HG03354 (cell line): ENCODE measurements around the gene MARCHF5.
"Not testable (repeated sequence)": the region's sequence is repeated elsewhere in the genome, so short reads cannot be mapped to it uniquely, and the experiment has no call there.

Source experiments
- ATAC-seq: cut with Tn5 transposase; IDR thresholded peaks from one replicate; pipeline ENCODE4 v1.9.1; 2021; ENCODE audit warnings: mild to moderate bottlenecking; ENCODE audit not compliant: unreplicated experiment, poor library complexity, severe bottlenecking

The MARCHF5 gene

DNA sequence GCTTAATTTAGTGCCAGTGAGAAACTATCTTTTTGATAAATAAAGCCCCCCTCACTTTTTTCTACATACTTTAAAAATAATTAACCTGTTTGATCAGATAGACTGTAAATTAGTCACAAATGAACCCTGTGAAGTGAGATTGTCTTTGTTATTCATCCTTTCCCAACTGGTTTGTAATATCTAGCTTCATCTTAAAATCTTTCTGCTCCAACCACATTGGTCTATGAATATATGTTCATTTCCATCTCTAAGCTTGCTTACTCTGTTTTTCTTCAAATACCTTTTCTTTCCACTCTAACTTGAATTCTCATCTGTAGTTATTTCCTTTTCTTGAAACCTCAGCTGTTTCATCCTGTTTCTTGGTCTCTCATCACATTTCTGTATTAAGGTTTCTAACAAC lies 12.1 kb downstream of the MARCHF5 start:
- ATAC-seq = no peak

DNA sequence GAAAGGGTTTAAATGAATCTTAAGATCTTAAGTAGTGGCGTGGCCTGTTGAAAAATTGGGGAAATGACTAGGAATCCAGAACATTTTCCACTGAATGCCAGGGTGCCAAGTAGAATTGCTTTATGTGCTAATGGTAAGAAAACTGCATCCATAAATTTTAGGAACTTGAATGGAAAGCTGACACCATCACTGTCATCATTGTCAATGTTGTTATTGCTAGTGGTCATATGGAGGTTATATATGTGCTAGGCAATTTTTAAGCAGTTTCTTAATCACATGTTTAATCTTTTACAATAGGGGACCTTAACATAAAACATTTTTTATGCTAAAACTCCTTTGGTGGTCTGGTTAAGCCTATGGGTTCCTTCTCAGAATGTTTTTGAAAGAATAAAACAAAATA lies 13.1 kb downstream of the MARCHF5 start:
- ATAC-seq = no peak

DNA sequence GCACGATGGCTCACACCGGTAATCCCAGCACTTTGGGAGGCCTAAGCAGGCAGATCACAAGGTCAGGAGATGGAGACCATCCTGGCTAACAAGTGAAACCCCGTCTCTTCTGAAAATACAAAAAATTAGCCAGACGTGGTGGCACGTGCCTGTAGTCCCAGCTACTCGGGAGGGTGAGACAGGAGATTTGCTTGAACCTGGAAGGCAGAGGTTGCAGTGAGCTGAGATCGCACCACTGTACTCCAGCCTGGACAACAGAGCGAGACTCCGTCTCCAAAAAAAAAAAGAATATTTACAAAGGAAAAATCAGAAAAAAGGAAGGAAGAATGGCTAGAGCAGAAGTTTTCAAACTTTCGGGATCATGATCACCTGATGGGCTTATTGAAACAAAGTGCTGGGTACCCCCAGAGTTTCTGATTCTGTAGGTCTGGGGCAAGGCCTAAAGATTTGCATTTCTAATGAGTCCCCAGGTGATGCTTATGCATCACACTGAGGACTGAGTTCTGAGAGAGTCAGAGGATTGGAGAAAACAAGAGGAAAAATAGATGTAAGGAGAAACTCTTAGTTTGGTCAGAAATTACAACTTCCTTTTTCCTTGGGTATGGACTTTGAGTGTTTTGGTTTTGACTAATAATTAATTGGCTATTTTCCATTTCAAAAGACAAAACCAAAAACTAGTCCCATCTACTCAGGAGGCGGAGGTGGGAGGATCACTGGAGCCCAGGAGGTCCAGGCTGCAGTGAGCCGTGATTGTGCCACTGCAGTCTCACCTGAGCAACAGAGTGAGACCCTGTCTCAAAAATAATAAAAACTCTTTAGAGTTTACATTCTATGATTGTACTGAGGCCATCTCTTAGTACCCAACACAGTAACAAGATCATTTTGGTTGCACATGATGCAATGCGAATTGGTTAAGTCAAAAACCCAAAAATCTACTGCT lies 14.4 kb downstream of the MARCHF5 start:
- ATAC-seq = no peak

DNA sequence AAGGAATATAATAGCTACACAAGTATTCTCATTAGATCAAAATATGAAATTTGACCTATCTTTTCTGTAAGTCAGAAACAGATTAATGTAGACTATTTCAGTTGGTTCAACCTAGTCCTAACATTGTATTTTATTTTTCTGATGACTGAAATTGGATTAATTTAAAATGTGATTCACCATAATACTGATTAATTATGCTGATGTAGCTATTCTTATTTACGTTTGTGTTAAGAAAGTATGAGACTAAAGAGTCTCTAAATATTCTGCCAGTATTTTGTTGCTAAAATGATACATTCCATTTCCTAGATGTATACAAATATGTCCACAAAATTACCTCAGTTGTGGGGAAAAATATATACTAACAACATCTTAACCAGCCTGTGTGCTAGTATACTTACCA lies 18.3 kb downstream of the MARCHF5 start:
- ATAC-seq = no peak

DNA sequence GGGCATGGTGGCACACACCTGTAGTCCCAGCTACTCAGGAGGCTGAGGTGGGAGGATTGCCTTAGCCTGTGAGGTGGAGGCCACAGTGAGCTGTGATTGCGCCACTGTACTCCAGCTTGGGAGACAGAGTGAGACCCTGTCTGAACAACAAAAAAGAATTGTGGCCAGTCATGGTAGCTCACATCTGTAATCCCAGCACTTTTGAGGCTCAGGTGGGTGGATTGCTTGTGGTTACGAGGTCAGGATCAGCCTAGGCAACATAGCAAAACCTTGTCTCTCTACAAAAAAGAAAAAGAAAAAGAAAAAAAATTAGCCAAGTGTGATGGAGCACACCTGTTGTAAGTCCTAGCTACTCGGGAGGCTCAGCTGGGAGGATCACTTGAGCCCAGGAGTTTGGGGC lies 22.8 kb downstream of the MARCHF5 start:
- no peak for ATAC-seq

DNA sequence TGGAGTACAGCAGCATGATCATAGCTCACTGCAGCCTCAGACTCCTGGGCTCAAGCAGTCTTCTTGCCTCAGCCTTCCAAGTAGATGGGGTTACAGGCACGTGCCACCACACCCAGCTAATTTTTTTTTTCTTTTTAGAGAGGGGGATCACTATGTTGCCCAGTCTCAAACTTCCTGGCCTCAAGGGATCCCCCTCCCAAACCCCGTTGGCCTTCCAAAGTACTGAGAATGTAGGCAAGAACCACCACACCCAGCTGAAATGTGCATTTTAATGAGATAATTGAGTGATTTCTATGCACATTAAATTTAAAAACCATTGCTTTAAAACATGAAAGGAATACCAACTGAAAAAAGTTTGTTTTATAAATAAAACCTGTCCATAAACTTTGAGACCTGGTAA lies 25.6 kb downstream of the MARCHF5 start:
- ATAC-seq = no peak

DNA sequence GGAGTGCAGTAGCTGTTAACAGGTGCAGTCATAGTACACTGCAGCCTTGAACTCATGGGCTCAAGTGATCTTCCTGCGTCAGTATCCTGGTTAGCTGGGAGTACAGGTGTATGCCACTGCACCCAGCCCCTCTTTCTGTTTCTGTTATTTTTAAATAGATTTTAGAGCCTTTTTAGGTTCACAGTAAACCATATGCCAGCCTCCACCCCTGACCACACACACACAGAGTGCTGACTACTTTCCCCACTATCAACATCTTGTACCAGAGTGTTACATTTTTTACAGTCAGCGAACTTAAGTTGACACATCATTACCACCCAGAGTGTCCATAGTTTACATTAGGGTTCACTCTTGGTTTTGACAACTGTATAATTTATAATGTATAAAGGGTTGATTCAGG lies 32.1 kb downstream of the MARCHF5 start:
- no peak for ATAC-seq

DNA sequence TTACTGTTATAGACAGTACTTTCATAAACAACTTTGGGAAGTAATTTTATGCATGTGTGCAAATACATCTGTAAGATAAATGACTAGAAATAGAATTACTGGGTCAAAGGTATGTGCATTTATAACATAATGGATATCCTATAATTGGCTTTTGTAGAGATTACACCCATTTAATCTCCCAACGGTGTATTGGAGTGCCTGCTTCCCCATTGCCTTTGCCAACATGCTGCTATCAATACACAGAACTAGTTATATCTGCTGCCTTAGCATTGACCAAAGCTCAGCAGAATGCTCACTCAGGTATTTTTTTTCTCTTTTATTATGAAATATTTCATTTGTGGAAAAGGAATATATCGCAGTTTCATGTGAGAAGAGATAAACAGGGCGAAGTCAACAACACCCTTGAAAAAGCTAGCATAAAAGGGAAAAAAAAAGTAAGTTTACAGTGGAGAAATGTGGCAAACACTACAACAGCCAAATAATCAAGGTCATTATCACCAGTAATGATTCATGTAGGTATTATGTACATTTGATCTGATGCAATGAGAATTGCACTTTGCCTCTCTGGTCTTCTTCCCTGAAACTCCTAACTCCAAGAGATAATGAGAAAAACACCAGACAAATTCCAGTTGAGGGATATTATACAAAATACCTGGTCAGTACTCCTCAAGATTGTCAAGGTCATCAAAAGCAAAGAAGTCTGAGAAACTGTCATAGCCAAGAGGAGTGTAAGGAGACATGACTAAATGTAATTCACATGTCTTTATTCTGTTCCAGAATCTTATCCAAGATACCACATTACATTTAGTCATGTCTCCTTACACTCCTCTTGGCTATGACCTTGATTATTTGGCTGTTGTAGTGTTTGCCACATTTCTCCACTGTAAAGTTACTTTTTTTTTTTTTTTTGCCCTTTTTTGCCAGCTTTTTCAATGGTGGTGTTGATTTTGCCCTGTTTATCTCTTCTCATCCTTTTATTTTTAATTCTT lies 36.8 kb downstream of the MARCHF5 start:
- ATAC-seq = no peak

DNA sequence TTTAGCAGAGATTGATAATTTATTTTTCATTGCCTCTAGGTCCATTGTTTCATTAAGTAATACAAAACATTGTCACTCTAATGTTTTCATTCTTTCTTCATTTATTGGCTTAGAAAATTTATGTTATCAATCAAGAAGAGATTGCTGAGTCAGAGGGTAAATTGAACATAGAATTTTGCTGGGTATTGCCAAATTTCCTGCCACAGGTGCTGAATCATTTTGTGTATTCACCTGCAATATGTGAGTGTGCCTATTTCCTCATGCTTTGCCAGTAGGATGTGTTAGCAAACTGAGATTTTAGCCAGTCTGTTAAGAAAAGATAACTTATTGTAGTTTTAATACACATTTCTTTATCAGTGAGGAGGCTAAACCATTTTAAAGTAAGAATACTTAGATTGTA lies 38.0 kb downstream of the MARCHF5 start:
- no peak for ATAC-seq

DNA sequence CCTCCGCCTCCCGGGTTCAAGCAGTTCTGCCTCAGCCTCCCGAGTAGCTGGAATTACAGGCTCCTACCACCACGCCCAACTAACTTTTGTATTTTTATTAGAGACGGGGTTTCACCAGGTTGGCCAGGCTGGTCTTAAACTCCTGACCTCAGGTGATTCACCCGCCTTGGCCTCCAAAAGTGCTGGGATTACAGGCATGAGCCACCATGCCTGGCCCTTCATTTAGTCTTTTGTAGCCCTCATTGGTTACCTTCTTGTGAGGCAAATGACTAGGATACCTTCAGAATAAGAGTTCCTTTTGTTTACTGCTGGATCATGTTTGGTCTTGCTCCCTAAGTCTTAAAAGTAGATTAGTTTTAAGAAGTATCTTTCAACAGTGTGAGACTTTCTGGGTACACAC lies 39.0 kb downstream of the MARCHF5 start:
- ATAC-seq = not testable (repeated sequence)

DNA sequence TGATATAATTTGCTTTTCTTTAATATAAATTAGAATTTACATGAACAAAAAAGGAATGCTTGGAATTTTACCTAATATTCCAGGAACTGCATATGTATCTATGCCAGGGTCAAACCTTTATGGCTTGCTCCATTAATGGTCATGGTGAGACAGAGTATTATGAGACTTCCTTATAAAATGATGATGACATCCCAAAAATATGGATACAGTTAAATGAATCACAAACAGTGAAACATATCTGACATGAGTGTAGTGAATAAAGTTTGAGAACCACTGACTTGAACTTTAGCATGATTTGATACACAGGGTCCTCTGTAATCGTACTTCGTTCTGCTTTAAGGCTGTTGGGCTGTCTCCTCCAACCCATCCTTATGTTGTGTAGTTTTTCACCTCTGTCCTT lies 51.8 kb downstream of the MARCHF5 start:
- ATAC-seq = no peak

DNA sequence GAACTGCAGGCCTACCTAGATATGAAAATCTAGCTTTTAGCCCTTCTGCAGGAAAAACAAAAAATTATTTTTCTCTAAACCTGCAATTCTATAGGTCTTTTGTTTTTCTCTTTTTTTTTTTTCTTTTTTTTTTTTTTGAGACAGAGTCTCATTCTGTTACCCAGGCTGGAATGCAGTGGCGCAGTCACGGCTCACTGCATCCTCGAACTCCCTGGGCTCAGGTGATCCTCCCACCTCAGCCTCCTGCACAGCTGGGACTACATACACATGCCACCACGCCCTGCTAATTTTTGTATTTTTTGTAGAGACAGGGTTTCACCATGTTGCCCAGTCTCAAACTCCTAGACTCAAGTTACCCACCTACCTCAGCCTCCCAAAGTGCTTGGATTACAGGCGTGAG lies 54.6 kb downstream of the MARCHF5 start:
- not testable (repeated sequence) for ATAC-seq

DNA sequence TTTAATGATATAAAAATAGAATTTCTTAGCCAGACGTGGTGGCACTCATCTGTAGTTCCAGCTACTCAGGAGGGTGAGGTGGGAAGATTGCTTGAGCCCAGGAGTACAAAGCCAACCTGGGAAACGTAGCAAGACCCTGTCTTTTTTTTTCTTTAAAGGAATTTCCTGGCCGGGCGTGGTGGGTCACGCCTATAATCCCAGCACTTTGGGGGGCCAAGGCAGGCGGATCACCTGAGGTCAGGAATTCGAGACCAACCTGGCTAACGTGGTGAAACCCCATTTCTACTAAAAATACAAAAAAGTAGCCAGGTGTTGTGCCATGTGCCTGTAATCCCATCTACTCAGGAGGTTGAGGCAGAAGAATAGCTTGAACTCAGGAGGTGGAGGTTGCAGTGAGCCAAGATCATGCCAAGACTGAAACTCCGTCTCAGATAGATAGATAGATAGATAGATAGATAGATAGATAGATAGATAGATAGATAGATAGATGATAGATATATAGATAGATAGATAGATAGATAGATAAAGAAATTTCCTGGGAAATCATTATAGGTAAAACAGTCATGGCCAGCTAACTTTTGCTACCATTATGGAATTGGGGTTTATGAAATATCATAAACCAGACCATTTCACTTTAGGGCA lies 56.2 kb downstream of the MARCHF5 start:
- ATAC-seq = not testable (repeated sequence)

DNA sequence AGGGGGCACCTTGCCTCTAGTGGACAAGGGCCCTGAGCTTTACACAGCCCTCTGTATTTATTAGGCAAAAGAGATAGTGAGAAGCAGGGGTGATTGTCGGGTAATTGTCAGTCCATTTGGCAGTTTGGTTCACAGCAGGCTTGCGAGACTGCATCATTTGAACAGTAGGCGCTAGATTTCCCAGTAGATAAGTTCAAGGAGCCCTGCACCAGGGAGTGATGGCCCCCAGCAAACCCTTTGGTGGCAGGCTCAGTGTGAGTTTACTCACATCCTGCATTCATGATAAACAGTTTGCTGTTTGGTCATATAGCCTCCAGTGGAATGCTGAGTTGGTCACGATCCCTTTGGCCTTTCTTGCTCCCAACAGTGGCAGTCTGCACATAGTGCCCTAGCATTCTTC lies 59.4 kb downstream of the MARCHF5 start:
- no peak for ATAC-seq

DNA sequence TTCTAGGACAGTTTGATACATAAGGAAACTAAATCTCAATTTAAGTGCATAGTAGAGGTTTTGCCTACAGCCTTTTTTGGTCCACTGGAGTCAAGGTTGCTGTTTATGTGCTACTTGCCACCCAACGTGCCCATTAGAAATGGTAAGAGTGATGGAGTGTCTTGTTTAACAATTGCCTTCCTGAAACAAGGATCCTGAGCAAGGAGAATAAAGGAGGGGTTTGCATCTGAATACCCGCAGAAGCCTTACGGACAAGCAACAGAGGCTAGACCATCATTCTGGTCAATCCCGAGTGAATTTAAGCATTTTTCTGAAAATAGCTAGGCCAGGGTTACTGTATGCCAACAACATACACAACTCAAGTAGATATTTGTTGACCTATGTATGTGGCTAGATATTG lies 63.6 kb downstream of the MARCHF5 start:
- no peak for ATAC-seq

DNA sequence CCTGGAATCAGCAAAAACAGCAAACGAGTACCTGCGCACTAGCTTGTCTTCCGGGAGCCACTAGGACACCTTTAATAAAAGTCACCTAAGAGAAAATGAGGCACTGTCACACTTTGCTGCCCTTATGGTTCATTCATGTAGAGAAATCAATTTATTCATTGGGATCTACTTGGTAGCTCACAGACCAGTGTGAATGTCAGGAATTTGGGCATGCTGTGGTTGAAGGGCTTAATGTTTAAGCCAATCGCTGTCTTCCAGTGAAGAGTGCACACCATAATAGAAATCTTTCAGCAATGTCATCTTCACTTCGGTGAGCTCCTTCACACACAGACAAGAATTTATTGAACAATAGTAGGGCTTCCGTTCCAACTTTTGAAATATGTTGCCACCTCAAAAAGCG lies 65.1 kb downstream of the MARCHF5 start:
- no peak for ATAC-seq

DNA sequence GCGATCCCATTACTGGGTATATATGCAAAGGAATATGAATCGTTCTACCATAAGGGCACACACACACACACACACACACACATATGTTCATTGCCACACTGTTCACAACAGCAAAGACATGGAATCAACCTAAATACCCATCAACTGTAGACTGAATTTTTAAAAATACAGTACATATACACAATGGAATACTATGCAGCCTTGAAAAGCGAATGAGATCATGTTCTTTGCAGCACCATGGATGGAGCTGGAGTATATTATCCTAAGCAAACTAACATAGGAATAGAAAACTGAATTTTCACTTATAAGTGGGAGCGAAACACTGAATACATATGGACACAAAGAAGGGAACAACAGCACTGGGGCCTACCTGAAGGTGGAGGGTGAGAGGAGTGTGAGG lies 72.5 kb downstream of the MARCHF5 start:
- no peak for ATAC-seq

DNA sequence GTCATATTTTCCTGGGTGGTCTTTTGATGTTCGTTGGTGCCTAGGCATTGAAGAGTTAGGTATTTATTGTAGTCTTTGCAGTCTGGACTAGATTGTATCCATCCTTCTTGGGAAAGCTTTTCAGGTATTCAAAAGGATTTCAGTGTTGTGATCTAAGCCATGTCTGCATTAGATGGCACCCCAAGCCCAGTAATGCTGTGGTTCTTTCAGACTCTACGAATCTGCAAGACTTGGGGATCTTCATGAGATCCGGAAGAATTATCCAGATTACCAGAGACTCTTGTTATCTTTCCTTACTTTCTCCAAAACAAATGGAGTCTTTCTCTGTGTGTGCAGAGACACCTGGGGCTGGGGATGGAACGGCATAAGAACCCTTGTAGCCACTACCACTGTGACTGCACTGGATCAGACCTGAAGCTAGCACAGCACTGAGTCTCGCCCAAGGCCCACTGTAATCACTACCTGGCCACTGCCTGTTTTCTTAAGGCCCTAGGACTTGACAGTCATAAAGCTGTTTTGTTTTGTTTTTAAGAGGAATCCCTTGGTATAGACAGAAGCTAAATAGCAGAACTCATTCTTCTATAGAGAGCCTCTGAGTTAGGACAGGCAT lies 75.5 kb downstream of the MARCHF5 start:
- ATAC-seq = no peak

DNA sequence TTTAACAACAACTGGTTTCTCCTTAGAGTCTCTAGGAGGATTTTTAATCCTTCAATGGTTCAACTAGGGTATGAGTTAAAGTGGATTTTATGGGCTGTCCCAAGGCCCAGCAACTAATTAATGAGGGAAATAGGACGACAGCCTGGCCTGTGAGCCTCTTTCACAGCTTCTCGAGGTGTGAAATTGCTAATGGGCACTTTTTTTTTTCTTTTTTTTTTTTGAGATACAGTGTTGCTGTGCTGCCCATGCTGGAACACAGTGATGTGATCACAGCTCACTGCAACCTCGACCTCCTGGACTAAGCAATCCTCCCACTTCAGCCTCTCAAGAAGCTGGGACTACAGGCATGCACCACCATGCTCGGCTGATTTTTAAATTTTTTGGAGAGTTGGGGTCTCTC lies 87.0 kb downstream of the MARCHF5 start:
- no peak for ATAC-seq

DNA sequence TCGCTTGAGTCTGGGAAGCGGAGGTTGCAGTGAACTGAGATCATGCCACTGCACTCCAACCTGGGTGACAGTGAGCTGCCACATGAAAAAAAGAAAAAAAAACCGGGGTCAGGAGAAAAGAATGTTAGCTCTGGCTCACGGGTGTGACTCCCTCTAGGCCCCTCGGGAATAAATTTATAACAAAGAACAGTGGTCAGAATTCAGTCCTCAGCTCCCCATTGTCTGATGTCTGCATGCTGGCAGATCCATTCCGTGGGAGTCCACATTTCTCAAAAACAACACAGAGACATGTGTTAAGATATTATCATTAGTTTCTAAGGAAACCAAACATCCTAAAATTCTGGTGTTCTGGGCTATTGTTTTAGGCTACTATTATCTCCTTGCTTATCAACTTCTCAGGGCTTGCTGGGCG lies 90.6 kb downstream of the MARCHF5 start:
- ATAC-seq = no peak
